Lung microvascular endothelial cell (primary cell): Measurements from ENCODE around the gene TAS2R7. TPM values are rescaled to one million over a fixed set of nuclear protein-coding genes. Genes with fewer than 3 reads are reported as not detected.
"Not testable (repeated sequence)": the region's sequence is repeated elsewhere in the genome, so short reads cannot be mapped to it uniquely, and the experiment has no call there.

Experiments used
- DNase-seq, 2 donors: peaks; one replicate each; pipeline versions ENCODE4 v3.0.0 to v3.0.0-alpha.2; 2010; ENCODE audit warnings: low read depth in 2 of 2
- total RNA-seq: library from RNA; depleted of rRNA; stranded (reverse); fragments of >200 nt; gene quantifications from 2 replicates; pipeline ENCODE4 v1.2.1, GENCODE V29; 2014

TAS2R7 gene
- not detected in 2 replicates for total RNA-seq

- no peak for DNase-seq
Measured at GRCh38 chr12:10802587-10802986, at the start of gene TAS2R7. Gene TAS2R7, minus strand, starts transcription at chr12:10802627. Its CDS starts 57 bp downstream, at chr12:10802570.

GRCh38 chr12:10851243-10851858 is 48.9 kb upstream of the TAS2R7 start:
- DNase-seq, result no peak

GRCh38 chr12:10849425-10849878 is 47.0 kb upstream of the TAS2R7 start, which contains the start of gene PRR4:
Gene PRR4, minus strand, starts transcription at chr12:10849475. Its CDS starts 38 bp downstream, at chr12:10849437.
- no peak for DNase-seq

GRCh38 chr12:10847744-10848143 is 45.3 kb upstream of the TAS2R7 start:
- DNase-seq, result no peak

GRCh38 chr12:10842862-10843261 is 40.4 kb upstream of the TAS2R7 start:
- DNase-seq, result no peak

- DNase-seq, result no peak
Measured at GRCh38 chr12:10838461-10838860, 36.0 kb upstream of the TAS2R7 start.

GRCh38 chr12:10829994-10830393 is 27.6 kb upstream of the TAS2R7 start:
- DNase-seq, result no peak

GRCh38 chr12:10826258-10826657 is 23.8 kb upstream of the TAS2R7 start, which contains the start of gene TAS2R10:
Gene TAS2R10, minus strand, starts transcription at chr12:10826358. Its CDS starts 89 bp downstream, at chr12:10826269.
- no peak for DNase-seq

- DNase-seq, result peak in 1 of 2 donors; percentile 13
Measured at GRCh38 chr12:10824957-10825356, 22.5 kb upstream of the TAS2R7 start.

GRCh38 chr12:10811883-10812536 is 9.6 kb upstream of the TAS2R7 start:
- no peak for DNase-seq

GRCh38 chr12:10810068-10810467 is 7.6 kb upstream of the TAS2R7 start, which contains the start of gene TAS2R9:
Gene TAS2R9, minus strand, starts transcription at chr12:10810168. Its CDS starts 93 bp downstream, at chr12:10810075.
- DNase-seq, result no peak

GRCh38 chr12:10807186-10807585 is 4.8 kb upstream of the TAS2R7 start, which contains the start of gene TAS2R8:
Gene TAS2R8, minus strand, starts transcription at chr12:10807286. Its CDS starts 306 bp downstream, at chr12:10806980.
- no peak for DNase-seq

- no peak for DNase-seq
Measured at GRCh38 chr12:10801741-10802140, 686 bp downstream of the TAS2R7 start.

GRCh38 chr12:10794222-10794621 is 8.2 kb downstream of the TAS2R7 start:
- no peak for DNase-seq

GRCh38 chr12:10791769-10792168 is 10.7 kb downstream of the TAS2R7 start:
- not testable (repeated sequence) for DNase-seq

GRCh38 chr12:10783252-10783651 is 19.2 kb downstream of the TAS2R7 start:
- no peak for DNase-seq

GRCh38 chr12:10779103-10779502 is 23.3 kb downstream of the TAS2R7 start:
- DNase-seq, result no peak

- DNase-seq, result peak; percentile 63 to 71
Measured at GRCh38 chr12:10771132-10771733, 31.2 kb downstream of the TAS2R7 start.

- no peak for DNase-seq
Measured at GRCh38 chr12:10759657-10760056, 42.8 kb downstream of the TAS2R7 start.

- no peak for DNase-seq
Measured at GRCh38 chr12:10756194-10756593, 46.2 kb downstream of the TAS2R7 start.

- DNase-seq, result no peak
Measured at GRCh38 chr12:10753059-10753458, 49.4 kb downstream of the TAS2R7 start.
